IMR-90 (cell line): ENCODE results near the gene POU3F3. TPM values are rescaled to one million over a fixed set of nuclear protein-coding genes. Genes with fewer than 3 reads are reported as not detected.

Experiments used
- ATAC-seq: fragments of 200-7000 bp; cut with Tn5 transposase; 2 replicates; pipeline ENCODE4 v1.9.1; 2020; ENCODE audit warnings: low read depth, mild to moderate bottlenecking, moderate library complexity
- BruUV-seq: library from RNA; stranded (reverse); fragments of 400-500 nt; replicated peaks from 2 replicates; lab custom pipeline; 2021; lab: Mats Ljungman, UMichigan
- CTCF ChIA-PET: fragments of 300-600 bp; formaldehyde crosslinking; extraction: SDS; loops from one replicate; lab custom pipeline; 2021; ENCODE audit warnings: antibody characterized with exemption; lab: Yijun Ruan, JAX
- POLR2A ChIA-PET: fragments of 300-600 bp; sonication (Branson Sonifier 250); formaldehyde crosslinking; loops from one replicate; lab custom pipeline; 2022; ENCODE audit warnings: antibody characterized with exemption; ENCODE audit not compliant: unreplicated experiment; lab: Charles Lee
- DNase-seq: peaks from one replicate; pipeline ENCODE4 v3.0.0; 2013
- H2AFZ ChIP-seq: replicated peaks from 2 replicates; pipeline ENCODE3; 2013; ENCODE audit warnings: low read length, mild to moderate bottlenecking; ENCODE audit not compliant: poor library complexity
- H2AK5ac ChIP-seq: 2 replicates; pipeline ENCODE4 v1.6.1; 2013; ENCODE audit warnings: low read depth, low read length, inconsistent platforms
- H2AK9ac ChIP-seq: replicated peaks from 2 replicates; pipeline ENCODE3; 2013; ENCODE audit warnings: mild to moderate bottlenecking, low read depth, low read length, moderate library complexity; ENCODE audit not compliant: poor library complexity
- H2BK120ac ChIP-seq: 2 replicates; pipeline ENCODE4 v1.6.1; 2013; ENCODE audit warnings: low read depth, low read length, inconsistent platforms
- H2BK15ac ChIP-seq: 3 replicates; pipeline ENCODE4 v1.6.1; 2013; ENCODE audit warnings: low read depth, low read length, inconsistent platforms
- H2BK20ac ChIP-seq: 2 replicates; pipeline ENCODE4 v1.6.1; 2013; ENCODE audit warnings: low read depth, mild to moderate bottlenecking, inconsistent platforms, low read length, moderate library complexity
- H2BK5ac ChIP-seq: 2 replicates; pipeline ENCODE4 v1.6.1; 2013; ENCODE audit warnings: mild to moderate bottlenecking, low read depth, low read length, inconsistent platforms; ENCODE audit not compliant: poor library complexity, severe bottlenecking
- H3K14ac ChIP-seq: replicated peaks from 2 replicates; pipeline ENCODE4 v1.6.1; 2013; ENCODE audit warnings: low read depth, low read length, inconsistent platforms
- H3K18ac ChIP-seq: 2 replicates; pipeline ENCODE4 v1.6.1; 2013; ENCODE audit warnings: low read depth, low read length, control low read depth
- H3K23ac ChIP-seq: 2 replicates; pipeline ENCODE4 v1.6.1; 2013; ENCODE audit warnings: low read depth, low read length, inconsistent platforms
- H3K27ac ChIP-seq: 2 replicates; pipeline ENCODE4 v1.5.1; 2013; ENCODE audit warnings: mild to moderate bottlenecking, control low read depth, low read length; ENCODE audit not compliant: insufficient read depth
- H3K27me3 ChIP-seq: 2 replicates; pipeline ENCODE4 v1.6.1; 2013; ENCODE audit warnings: low read length; ENCODE audit not compliant: control insufficient read depth, insufficient read depth
- H3K36me3 ChIP-seq: 2 replicates; pipeline ENCODE4 v1.6.1; 2013; ENCODE audit warnings: low read length, mixed read lengths; ENCODE audit not compliant: control insufficient read depth, insufficient read depth
- H3K4ac ChIP-seq: 2 replicates; pipeline ENCODE4 v1.6.1; 2013; ENCODE audit warnings: low read depth, low read length, inconsistent platforms
- H3K4me1 ChIP-seq: 2 replicates; pipeline ENCODE4 v1.6.1; 2013; ENCODE audit warnings: low read length, mixed read lengths; ENCODE audit not compliant: control insufficient read depth, insufficient read depth
- H3K4me2 ChIP-seq: 2 replicates; pipeline ENCODE4 v1.6.1; 2013; ENCODE audit warnings: low read depth, mild to moderate bottlenecking, control low read depth, low read length, moderate library complexity
- H3K4me3 ChIP-seq: 2 replicates; pipeline ENCODE4 v1.5.1; 2013; ENCODE audit warnings: low read depth, mild to moderate bottlenecking, control low read depth, low read length, moderate library complexity; ENCODE audit not compliant: insufficient read depth
- H3K56ac ChIP-seq: 2 replicates; pipeline ENCODE4 v1.6.1; 2013; ENCODE audit warnings: low read length, inconsistent platforms; ENCODE audit not compliant: insufficient read depth; ENCODE audit errors: extremely low read depth
- H3K79me1 ChIP-seq, 2 experiments: 2 replicates each; pipeline ENCODE4 v1.6.1; 2013; ENCODE audit warnings: low read length in 2 of 2, inconsistent platforms in 1 of 2, low read depth in 1 of 2
- H3K9ac ChIP-seq: 2 replicates; pipeline ENCODE4 v1.6.1; 2013; ENCODE audit warnings: low read depth, low read length, control low read depth
- H3K9me1 ChIP-seq: 2 replicates; pipeline ENCODE4 v1.6.1; 2013; ENCODE audit warnings: low read length, inconsistent platforms; ENCODE audit not compliant: insufficient read depth
- H3K9me3 ChIP-seq: 2 replicates; pipeline ENCODE4 v1.6.1; 2013; ENCODE audit warnings: low read length; ENCODE audit not compliant: control insufficient read depth, insufficient read depth
- H4K20me1 ChIP-seq: 2 replicates; pipeline ENCODE4 v1.6.1; 2013; ENCODE audit warnings: low read length, inconsistent platforms; ENCODE audit not compliant: insufficient read depth
- H4K5ac ChIP-seq: 2 replicates; pipeline ENCODE4 v1.6.1; 2013; ENCODE audit warnings: mild to moderate bottlenecking, low read depth, low read length, control low read depth
- H4K8ac ChIP-seq, 2 experiments: 2 replicates each; pipeline ENCODE4 v1.6.1; 2013; ENCODE audit warnings: low read depth in 2 of 2, low read length in 2 of 2, control low read depth in 1 of 2, inconsistent platforms in 1 of 2
- H4K91ac ChIP-seq: 2 replicates; pipeline ENCODE4 v1.6.1; 2013; ENCODE audit warnings: low read depth, low read length, inconsistent platforms; ENCODE audit not compliant: insufficient read depth
- BHLHE40 ChIP-seq: fragments of 150-350 bp; IDR thresholded peaks from 2 replicates; pipeline ENCODE4 v1.6.1; 2016; ENCODE audit warnings: mild to moderate bottlenecking, low read depth, low read length
- CEBPB ChIP-seq: IDR thresholded peaks from 2 replicates; pipeline ENCODE4 v1.6.1; 2012; ENCODE audit warnings: low read depth, low read length, improper control_type of control experiment
- CHD1 ChIP-seq: IDR thresholded peaks from 2 replicates; pipeline ENCODE4 v1.6.1; 2012; ENCODE audit warnings: low read depth, low read length, improper control_type of control experiment
- CTCF ChIP-seq: conservative IDR thresholded peaks from 2 replicates; pipeline ENCODE4 v1.5.1; 2012; ENCODE audit warnings: mild to moderate bottlenecking, low read depth, low read length, improper control_type of control experiment
- ELK1 ChIP-seq: fragments of 150-350 bp; IDR thresholded peaks from 2 replicates; pipeline ENCODE4 v1.6.1; 2016; ENCODE audit warnings: low read depth, mild to moderate bottlenecking, low read length, moderate library complexity, borderline replicate concordance
- FOS ChIP-seq: fragments of 150-350 bp; IDR thresholded peaks from 2 replicates; pipeline ENCODE4 v1.6.1; 2016; ENCODE audit warnings: low read depth, low read length
- MAFK ChIP-seq: IDR thresholded peaks from 2 replicates; pipeline ENCODE4 v1.6.1; 2012; ENCODE audit warnings: low read depth, low read length, improper control_type of control experiment
- MXI1 ChIP-seq: IDR thresholded peaks from 2 replicates; pipeline ENCODE4 v1.6.1; 2012; ENCODE audit warnings: low read depth, mild to moderate bottlenecking, low read length, moderate library complexity, borderline replicate concordance
- NFE2L2 ChIP-seq: fragments of 150-350 bp; IDR thresholded peaks from 2 replicates; pipeline ENCODE4 v1.6.1; 2016; ENCODE audit warnings: low read depth, mild to moderate bottlenecking, low read length
- POLR2A ChIP-seq: IDR thresholded peaks from 2 replicates; pipeline ENCODE4 v1.6.1; 2012; ENCODE audit warnings: mild to moderate bottlenecking, low read depth, low read length
- RAD21 ChIP-seq: IDR thresholded peaks from 2 replicates; pipeline ENCODE4 v1.6.1; 2012; ENCODE audit warnings: low read length, improper control_type of control experiment
- RCOR1 ChIP-seq: IDR thresholded peaks from 2 replicates; pipeline ENCODE4 v1.6.1; 2012; ENCODE audit warnings: mild to moderate bottlenecking, low read length, improper control_type of control experiment; ENCODE audit not compliant: insufficient replicate concordance
- RFX5 ChIP-seq: IDR thresholded peaks from 2 replicates; pipeline ENCODE4 v1.8.0; 2012; ENCODE audit warnings: low read depth, mild to moderate bottlenecking, low read length, moderate library complexity
- SMC3 ChIP-seq: fragments of 150-350 bp; IDR thresholded peaks from 2 replicates; pipeline ENCODE4 v1.6.1; 2016; ENCODE audit warnings: low read depth, mild to moderate bottlenecking, antibody characterized with exemption, low read length, moderate library complexity
- USF2 ChIP-seq: fragments of 150-350 bp; IDR thresholded peaks from 2 replicates; pipeline ENCODE4 v1.6.1; 2017; ENCODE audit warnings: mild to moderate bottlenecking, antibody characterized with exemption, low read length, low read depth
- WGBS, 2 experiments: methylation state at CpG; one replicate each; pipeline versions ENCODE4 v1.1.5 to v1.1.7; 2013; ENCODE audit warnings: missing lambda C conversion rate in 2 of 2; ENCODE audit not compliant: insufficient read length in 1 of 2; ENCODE audit errors: extremely low coverage in 2 of 2; 5-methylcytosine and 5-hydroxymethylcytosine counted together
- dilution Hi-C: fragments of 300-500 bp; cut with HindIII; formaldehyde crosslinking; loops from one replicate; pipeline ENCODE4 v1.14.3; 2018; ENCODE audit warnings: low sequenced_read_pairs; ENCODE audit not compliant: unreplicated experiment
- in situ Hi-C: fragments of 300-500 bp; cut with MboI; formaldehyde crosslinking; loops from 3 replicates; pipeline ENCODE4 v1.14.3; 2019; ENCODE audit warnings: low sequenced_read_pairs, inconsistent platforms, mixed read lengths
- intact Hi-C: fragments of 100-400 bp; cut with micrococcal nuclease; formaldehyde crosslinking; loops from 2 replicates; pipeline ENCODE4 v1.10.0; 2022
- polyA plus RNA-seq, 3 experiments: library from polyadenylated mRNA; depleted of rRNA; stranded (reverse); fragments of >200 nt; gene quantifications; 2 replicates each; pipeline ENCODE4 v1.2.3, GENCODE V29; 2012; ENCODE audit warnings: low replicate concordance in 1 of 3
- total RNA-seq: library from RNA; depleted of rRNA; stranded (reverse); fragments of >200 nt; gene quantifications from 2 replicates; pipeline ENCODE4 v1.2.3, GENCODE V29; 2012

POU3F3 gene
- total and polyA plus RNA-seq, 2 of the 4 experiments (the other 2 are of a cell fraction): not detected

GRCh38 chr2:104850361-104851290 is 3.3 kb upstream of the POU3F3 start:
- Histone ChIP-seq H3K9me1 (no peaks in the 10 kb centered on the region), H3K4me1 (no peaks in the 10 kb centered on the region), H2BK20ac (no peak overlapping the region), H2BK120ac (no peak overlapping the region), H3K14ac (no peak overlapping the region), H3K4me3 (no peak overlapping the region), H4K8ac (no peak overlapping the region), H3K23ac (no peak overlapping the region), H2BK15ac (no peak overlapping the region), H3K4me2 (no peak overlapping the region), H3K36me3 (no peaks in the 10 kb centered on the region), H3K9ac (no peak overlapping the region), H3K27ac (no peak overlapping the region), H3K27me3 (peaks cover 69% of the 10 kb centered on the region), H4K20me1 (no peaks in the 10 kb centered on the region), H4K5ac (no peak overlapping the region), H3K4ac (no peak overlapping the region), H2AK9ac (no peak overlapping the region), H3K18ac (no peak overlapping the region), H3K9me3 (peaks cover 4% of the 10 kb centered on the region; the same call in 1 of the 2 replicates), H3K79me1 (no peaks in the 10 kb centered on the region), H3K56ac (no peak overlapping the region), H2AFZ (no peak overlapping the region), H2BK5ac (no peak overlapping the region), H2AK5ac (no peak overlapping the region), H4K91ac (no peak overlapping the region)
- 0% methylated on average over 3 of the region's 9 CpGs; no CpG with 5 or more reads in 1 of the 2 experiments for WGBS, 2 experiments
- intact Hi-C loops: no loop called here
- DNase-seq: no peak
- BruUV-seq: no TSS peak
- dilution Hi-C loops: no loop called here
- ChIA-PET CTCF (interaction anchor here (0.7 to 1.5 kb wide), 4 partner anchors 11 to 1690 kb away, joined by 3 to 12 read pairs (median 3); no protein-coding TSS in a partner anchor), POLR2A (no interaction called here)
- ATAC-seq: no peak
- in situ Hi-C loops: no loop called here
- TF ChIP-seq MXI1: no peak
- TF ChIP-seq FOS: no peak
- TF ChIP-seq CEBPB: no peak
- TF ChIP-seq RAD21: no peak
- no peak for TF ChIP-seq RCOR1
- no peak for TF ChIP-seq ELK1
- TF ChIP-seq NFE2L2: no peak
- no peak for TF ChIP-seq SMC3
- TF ChIP-seq CHD1: no peak
- TF ChIP-seq USF2: no peak
- TF ChIP-seq CTCF: no peak
- no peak for TF ChIP-seq RFX5
- TF ChIP-seq MAFK: no peak
- TF ChIP-seq BHLHE40: no peak
- no peak for TF ChIP-seq POLR2A
